NCI-H2107 treated with DMSO at 0.1 percent for 48 hours (cell line): ENCODE results near the gene PYY.
"Not testable (repeated sequence)": the region's sequence is repeated elsewhere in the genome, so short reads cannot be mapped to it uniquely, and the experiment has no call there.

Experiments used
- DNase-seq: peaks from one replicate; lab custom pipeline; 2025; ENCODE audit not compliant: unreplicated experiment; lab: John Stamatoyannopoulos, UW

PYY gene

DNA sequence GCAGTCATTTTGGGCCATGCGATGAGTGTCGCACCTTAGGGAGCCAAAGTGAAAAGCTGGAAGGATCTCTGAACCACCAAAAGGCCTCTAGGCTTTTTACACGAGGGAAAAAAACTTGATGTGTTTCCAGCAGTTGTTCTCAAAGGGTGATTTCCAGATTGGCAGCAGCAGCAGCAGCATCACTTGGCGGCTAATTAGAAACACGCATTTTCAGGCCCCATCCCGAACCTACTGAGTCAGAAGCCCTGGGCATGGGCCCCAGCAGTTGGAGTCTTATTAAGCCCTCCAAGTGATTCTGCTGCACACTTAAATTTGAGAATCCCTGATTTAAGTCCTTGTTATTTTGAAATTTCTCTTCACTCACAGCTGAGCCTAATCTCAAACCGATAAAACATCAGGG, 25.3 kb upstream of the PYY start:
- no peak for DNase-seq

DNA sequence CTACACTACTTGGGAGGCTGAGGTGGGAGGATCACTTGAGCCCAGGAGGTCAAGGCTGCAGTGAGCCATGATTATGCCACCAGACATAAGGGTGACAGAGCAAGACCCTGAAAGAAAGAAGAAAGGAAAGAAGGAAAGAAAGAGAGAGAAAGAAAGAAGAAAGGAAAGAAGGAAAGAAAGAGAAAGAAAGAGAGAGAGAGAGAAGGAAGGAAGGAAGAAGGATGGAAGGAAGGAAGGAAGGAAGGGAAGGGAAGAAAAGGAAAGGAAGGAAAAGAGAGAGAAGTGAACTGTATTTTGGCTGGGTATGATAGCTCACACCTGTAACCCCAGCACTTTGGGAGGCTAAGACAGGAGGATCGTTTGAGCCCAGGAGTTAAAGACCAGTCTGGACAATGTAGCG, 24.3 kb upstream of the PYY start:
- no peak for DNase-seq

- DNase-seq: no peak
Observed at GRCh38 chr17:43976963-43977837, 23.5 kb upstream of the PYY start.

DNA sequence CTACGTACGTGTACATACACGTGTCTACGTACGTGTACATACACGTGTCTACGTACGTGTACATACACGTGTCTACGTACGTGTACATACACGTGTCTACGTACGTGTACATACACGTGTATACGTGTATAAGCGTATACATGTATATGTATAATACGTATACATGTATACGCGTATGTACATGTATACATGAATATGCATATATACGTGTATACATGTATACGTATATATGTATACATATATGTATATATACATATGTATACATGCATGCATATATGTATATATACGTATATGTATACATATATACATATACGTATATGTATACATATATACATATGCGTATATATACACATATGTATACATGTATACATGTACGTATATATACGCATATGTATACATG, 22.2 kb upstream of the PYY start:
- no peak for DNase-seq

GRCh38 chr17:43974382-43975266, 20.9 kb upstream of the PYY start:
- no peak for DNase-seq

DNA sequence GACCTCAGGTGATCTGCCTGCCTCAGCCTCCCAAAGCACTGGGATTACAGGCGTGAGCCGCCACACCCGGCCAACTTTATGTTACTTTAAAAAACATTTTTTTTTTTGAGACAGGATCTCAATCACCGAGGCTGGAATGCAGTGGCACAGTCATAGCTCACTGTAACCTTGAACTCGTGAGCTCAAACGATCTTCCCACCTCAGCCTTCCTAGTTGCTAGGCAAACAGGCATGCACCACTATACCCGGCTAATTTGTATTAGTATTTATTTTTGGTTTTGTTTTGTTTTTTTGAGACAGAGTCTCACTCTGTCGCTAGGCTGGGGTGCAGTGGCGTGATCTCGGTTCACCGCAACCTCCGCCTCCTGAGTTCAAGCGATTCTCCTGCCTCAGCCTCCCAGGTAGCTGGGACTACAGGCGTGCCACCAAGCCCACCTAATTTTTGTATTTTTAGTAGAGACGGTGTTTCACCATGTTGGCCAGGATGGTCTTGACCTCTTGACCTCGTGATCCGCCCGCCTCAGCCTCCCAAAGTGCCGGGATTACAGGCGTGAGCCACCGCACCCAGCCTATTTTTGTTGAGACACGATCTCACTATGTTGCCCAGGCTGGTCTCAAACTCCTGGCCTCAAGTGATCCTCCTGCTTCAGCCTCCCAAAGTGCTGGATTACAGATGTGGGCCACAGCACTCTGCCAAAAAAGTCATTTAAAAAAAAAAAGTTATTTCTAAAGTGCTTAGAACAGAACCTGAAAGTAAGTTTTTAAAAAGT, 18.9 kb upstream of the PYY start:
- DNase-seq: not testable (repeated sequence)

- DNase-seq: not testable (repeated sequence)
Observed at GRCh38 chr17:43971436-43971835, 17.7 kb upstream of the PYY start.

GRCh38 chr17:43970366-43970765, 16.6 kb upstream of the PYY start:
- DNase-seq: no peak

GRCh38 chr17:43967251-43967875, 13.6 kb upstream of the PYY start:
- no peak for DNase-seq

DNA sequence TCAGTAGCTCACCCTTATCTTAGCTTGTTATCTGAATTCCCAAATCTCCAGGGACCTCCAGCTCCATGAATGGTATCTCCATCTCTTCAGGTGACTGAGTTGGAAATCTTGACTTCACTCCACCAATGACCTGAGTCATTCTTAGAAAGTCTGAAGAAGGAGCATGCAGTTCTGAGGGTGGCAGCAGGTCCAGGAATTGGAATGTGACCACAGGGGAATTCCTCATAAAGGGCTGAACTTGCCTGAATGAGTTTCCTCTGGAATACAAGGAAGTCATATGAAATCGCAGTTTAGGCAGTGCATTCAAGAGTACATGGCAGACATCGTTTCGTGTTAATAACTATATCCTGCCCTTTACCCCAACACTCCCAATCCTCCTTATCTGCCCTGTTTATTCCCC, 12.5 kb upstream of the PYY start:
- DNase-seq: no peak

DNA sequence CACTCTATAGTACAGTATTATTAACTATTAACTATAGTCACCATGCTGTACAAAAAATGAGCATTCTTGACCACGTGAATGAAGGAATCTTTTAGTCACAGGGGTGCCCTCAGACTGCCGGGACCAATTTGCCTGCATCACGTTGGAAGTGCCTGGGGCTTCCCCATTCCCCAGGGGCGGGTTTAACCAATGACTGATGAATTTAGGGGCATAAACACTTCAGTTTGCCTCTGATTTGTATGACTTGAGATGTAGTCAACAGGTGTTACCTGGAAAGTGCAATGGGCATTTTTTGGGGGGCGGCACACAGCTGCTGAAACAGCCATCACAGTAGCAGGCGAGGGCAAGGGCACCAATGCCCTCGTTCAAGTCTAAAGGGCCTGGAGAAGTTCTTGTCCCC, 8.7 kb upstream of the PYY start:
- no peak for DNase-seq

DNA sequence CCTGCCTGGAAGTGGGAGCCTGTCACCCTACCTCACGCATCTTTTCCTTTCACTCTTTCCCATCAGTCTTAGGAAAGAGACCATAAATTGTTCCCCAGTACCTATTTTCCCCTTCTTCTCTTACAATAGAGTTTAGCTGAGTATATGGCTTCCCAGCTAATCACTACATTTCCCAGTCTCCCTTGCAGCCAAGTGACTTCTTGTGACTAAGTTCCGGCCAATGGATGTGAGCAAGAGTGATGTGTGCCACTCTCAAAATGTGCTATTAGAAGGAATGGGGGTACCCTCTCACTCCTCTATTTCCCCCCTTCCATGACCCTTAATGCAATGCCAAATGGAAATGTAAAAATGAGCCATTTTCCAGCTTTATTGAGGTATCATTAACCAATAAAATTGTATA, 8.2 kb upstream of the PYY start:
- no peak for DNase-seq

- not testable (repeated sequence) for DNase-seq
Observed at GRCh38 chr17:43961292-43961691, 7.6 kb upstream of the PYY start.

DNA sequence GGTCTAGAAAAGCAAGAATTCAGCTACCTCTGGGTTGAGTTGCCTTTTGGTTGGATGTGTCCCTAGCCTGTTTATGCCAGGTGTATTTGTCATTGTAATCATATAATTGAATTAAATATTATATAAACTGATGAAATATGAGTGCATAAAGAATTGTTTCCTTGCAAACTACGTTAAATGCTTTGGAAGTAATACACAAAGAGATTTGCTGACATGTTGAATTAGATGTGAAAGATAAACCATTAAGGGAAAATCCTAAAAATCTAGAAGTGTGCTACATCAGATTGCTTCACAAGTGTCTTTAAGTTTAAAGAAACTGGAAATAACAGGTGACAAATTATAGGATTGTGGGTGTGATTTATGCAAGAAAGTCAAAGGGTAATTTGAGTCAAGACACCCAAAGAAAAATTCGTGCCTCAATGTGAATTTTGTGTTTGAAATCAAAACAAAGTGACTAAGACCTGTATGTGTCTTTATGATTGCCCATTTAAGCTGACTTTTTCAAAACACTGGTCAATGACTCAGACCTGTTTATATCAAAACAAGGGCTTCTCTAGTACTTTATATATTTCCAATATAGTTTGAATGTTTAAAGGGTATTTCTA, 5.1 kb upstream of the PYY start:
- DNase-seq: no peak

DNA sequence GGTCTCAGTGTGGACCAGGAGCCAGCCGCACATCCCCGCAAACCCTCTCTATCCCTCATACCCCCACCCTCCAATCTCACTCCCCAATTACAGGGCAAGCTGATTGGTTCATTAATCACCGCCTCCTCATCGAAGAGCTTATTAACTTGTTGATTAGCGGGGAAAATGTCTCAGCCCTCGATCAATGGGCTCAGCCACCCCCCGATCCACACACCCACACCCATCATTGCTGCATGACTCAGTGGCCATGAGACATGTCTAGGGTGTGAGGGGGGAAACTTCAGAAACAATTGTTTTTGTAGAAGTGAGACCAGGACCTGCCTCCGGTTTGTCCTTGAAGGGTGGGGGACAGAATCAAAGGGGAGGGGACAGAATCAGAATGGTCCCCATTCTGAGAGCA, 2.5 kb upstream of the PYY start:
- DNase-seq: no peak

- no peak for DNase-seq
Observed at GRCh38 chr17:43952724-43953666, 745 bp downstream of the PYY start.

DNA sequence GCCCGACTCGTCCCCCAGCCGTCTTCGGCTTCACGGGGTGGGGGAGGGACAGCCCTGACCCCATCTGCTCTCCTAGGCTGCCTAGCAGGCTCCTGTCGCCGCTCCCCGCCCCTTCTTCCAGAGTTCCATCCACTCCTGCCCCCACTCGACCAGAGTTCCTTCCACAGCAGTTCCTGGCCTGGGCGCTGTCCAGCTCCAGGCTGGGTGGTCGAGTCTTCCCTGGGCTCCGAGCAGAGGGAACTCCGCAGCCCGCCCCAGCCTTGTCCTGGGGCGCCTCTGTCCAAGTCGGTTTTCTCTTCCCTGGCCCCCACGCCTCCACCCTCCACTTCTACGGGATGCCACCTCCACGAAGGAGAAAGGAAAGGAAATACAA, 1.4 kb downstream of the PYY start:
- no peak for DNase-seq

- no peak for DNase-seq
Observed at GRCh38 chr17:43951750-43952149, 2.0 kb downstream of the PYY start.

DNA sequence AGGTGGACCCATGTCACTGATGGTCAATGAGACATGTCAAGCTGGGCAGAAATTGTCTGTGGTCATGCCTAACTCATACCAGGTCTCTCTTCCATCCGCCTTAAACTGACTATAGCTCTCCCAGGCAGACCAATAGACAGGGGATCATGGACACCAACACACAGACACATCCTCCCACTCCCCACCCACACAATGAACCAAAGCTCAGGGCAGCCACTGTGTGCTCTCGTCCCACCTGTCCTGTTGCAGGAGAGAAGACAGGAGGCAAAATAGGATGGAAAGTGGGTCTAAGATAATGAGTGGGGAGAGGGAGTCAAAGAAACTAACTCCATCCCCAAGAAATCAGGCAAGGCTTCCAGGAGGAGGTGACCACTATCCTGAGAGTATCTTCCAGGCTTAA, 3.2 kb downstream of the PYY start:
- no peak for DNase-seq
